K562 treated with DMSO at 1 percent for 12 hours (cell line): ENCODE results near the gene CFL1. TPM values are rescaled to one million over a fixed set of nuclear protein-coding genes. Genes with fewer than 3 reads are reported as not detected.

Experiments used
- total RNA-seq: library from RNA; unstranded; fragments of 300-600 nt; gene quantifications from 2 replicates; pipeline ENCODE4 v1.2.3, GENCODE V29; 2022; ENCODE audit not compliant: insufficient read depth

The CFL1 gene
- 719 and 743 TPM in 2 replicates for total RNA-seq

DNA sequence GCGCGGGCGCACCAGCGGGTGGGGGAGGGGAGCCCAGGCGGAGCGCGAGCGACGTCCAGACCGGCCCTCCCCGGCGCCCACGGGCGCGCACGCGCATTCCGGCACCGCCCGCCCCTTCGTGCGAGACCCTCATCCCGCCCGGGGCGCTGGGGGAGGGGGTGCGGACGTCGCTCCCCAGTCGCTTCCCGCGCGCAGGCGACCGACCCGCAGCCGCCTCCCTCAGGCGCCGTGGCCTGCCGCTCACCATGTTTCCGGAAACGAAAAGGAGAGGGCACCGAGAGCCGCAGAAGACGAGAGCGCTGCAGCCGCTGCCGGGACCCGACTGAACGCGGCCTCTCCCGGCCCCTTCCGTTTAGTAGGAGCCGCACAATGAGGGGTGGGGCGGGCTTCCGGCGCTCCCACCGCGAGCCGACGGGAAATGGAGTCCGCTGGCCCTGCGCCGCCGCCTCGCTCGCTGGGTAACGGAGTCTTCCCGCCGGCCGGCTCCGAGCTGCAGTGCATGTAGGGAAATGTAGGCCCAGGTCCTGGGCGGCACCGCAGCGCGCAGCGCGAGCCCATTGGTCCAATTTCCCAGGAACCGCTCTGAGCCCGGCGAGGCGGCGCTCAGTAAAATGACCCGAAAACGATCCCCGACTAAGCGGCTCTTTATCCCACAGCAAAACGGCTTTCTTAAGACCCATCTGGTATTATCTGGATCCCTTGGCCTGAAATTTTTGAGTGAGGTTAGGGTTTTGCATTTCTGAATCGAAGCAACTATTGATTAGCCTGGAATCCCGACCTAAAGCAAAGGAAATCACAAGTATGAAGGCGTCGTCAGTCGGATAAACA lies at the start of gene CFL1:
TSS of gene CFL1 (minus strand) at position 328 of the 828 bp plus-strand sequence. CDS start at position 247, 81 bp downstream.

DNA sequence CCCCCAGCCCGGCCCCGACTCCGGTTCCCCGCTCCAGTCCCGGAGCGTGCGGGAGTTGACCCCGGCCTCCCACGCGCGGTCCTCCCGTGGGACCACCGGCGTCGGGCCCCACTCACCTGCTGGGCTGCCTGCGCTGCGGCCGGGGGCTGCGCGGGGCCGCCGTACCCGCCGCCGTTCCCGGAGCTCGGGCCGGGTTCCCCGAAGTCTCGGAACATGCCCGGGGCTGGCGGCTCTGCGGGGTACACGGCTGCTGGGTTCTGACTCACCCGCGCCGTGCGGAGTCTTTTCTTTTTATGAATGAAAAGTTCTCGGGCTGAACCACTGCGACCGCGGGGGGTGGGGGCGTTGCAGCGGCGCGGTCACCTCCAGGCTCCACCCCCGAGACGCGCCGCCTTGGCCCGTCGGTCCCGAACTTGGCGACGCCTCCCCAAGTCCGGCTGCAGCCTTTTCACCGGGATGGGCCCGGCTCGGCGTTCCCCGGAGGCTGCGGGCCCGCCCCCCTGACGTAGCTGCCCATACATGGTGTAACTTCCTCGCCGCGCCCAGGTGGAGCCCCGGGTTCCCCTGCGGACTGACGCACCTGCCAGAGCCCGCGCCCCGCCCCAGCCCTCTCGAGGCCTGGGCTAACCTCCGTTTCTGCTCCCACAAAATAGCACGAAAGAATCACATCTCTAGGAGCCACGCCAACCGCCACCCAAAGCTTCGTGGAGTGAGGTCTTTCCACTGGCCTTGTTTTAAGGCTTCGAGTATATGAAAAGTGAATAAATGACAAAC lies 42.3 kb upstream of the CFL1 start, which contains the start of gene FOSL1:
TSS of gene FOSL1 (minus strand) at position 264 of the 774 bp plus-strand sequence. CDS start at position 215, 49 bp downstream.

DNA sequence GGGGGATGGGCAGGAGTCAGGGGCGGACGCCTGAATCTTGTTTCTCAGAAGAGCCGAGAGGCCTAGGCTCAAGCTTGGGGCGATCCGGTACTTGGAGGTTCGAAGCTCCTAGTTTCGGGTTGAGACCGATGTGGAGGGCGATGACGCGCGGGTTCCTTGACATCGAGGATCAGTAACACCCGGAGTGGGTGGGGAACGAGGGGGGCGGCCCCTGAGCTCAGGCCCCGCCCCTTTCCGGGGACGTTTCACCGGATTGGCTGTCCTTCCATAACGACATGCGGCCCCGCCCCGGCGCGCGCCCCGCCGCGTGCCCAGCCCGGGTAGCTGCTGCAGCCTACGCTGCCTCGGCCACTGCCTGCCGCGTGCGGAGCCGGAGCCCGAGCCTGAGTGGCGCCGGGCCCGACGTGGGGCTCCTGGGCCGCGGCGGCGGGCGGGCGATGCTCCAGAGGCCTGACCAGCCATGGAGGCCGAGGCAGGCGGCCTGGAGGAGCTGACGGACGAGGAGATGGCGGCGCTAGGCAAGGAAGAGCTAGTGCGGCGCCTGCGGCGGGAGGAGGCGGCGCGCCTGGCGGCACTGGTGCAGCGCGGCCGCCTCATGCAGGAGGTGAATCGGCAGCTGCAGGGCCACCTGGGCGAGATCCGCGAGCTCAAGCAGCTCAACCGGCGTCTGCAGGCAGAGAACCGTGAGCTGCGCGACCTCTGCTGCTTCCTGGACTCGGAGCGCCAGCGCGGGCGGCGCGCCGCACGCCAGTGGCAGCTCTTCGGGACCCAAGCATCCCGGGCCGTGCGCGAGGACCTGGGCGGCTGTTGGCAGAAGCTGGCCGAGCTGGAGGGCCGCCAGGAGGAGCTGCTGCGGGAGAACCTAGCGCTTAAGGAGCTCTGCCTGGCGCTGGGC lies 32.6 kb upstream of the CFL1 start, which contains the start of gene CCDC85B:
TSS of gene CCDC85B (plus strand) at position 350 of the 895 bp plus-strand sequence. CDS start at position 461, 111 bp downstream.

DNA sequence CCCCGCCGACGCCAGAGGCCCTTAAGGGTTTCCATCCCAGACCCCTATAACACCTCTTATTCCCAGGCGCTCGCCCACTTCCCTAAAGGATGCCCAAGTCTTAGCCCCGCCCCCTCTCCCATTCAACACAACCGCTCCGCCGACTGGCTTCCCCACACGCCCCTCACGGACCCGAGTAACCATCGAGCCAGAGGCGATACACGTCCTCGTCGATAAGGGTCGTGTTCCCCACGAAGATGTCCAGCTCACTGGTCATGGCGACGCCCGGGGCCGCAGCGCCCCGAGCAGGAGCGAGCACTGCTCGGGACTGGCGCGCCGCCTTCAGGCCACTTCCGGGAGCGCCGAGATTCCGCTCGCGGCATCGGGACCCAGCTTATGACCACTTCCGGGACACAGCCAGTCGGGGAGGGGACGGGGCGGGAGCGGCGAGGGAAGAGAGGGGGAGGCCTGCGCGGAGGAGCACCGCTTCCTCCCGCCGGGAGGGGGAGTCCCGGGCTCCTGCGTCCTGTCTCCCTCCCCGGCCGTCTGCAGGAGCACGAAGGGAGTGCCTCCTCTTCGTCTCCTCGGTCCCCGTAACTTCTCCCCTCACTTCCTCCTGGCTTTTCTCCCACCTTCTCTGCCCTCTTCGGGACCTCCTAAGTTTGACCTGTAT lies 30.3 kb upstream of the CFL1 start, which contains the start of gene FIBP:
TSS of gene FIBP (minus strand) at position 309 of the 652 bp plus-strand sequence. CDS start at position 256, 53 bp downstream.

DNA sequence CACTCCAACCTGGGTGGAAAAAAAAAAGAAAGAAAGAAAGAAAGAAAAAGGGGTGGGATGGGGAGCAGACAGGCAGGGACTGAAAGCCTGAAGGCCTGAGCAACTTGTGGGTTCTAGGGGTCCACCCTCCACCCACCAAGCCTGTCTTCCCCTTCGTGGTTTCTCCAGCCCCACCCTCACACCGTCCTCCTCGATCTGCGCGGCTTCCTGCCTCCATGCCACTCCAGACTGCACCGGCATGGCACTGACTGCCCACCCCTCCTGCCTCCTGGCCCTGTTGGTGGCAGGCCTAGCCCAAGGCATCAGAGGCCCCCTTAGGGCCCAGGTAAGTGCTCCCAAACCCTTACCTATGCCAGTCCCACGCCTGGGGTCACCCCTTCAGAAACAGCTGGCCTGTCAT lies 21.6 kb upstream of the CFL1 start, which contains the start of gene CTSW:
TSS of gene CTSW (plus strand) at position 221 of the 400 bp plus-strand sequence. CDS start at position 239, 18 bp downstream.

DNA sequence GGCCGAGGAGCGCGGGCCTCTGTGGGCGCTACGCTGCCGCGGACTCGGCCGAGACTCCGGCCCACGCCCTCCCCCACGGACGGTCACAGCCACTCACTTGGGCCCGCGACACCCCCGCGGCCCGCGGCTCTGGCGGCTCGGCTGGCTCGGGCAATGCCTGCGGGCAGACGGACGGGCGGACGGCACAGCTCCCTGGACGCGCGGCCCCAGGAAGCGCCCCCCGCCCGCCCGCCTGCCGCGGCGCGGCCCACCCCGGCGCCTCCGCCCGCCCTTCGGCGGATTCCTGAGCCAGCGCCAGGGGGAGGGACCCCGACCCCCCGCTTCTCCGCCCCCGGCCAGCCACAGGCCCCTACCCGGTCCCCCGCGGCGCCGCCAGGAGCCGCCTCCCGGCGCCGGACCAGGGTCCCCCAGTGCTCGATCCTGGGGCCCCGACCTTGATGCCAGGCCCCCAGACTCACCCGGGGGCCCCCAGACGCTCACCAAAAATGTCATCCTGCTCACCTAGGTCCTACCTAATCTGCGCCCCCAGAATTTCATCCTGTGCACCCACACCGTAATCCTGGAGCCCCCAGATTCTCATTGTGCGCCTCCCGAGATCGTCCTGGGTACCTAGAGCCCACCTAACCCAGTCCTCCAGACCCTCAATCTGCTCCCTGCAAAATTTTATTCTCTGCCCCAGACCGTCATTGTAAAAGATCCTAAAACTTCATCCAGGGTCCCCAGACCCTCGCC lies 14.8 kb upstream of the CFL1 start, which contains the start of gene EFEMP2:
TSS of gene EFEMP2 (minus strand) at position 215 of the 732 bp plus-strand sequence. CDS start 446 bp downstream, outside the sequence.

DNA sequence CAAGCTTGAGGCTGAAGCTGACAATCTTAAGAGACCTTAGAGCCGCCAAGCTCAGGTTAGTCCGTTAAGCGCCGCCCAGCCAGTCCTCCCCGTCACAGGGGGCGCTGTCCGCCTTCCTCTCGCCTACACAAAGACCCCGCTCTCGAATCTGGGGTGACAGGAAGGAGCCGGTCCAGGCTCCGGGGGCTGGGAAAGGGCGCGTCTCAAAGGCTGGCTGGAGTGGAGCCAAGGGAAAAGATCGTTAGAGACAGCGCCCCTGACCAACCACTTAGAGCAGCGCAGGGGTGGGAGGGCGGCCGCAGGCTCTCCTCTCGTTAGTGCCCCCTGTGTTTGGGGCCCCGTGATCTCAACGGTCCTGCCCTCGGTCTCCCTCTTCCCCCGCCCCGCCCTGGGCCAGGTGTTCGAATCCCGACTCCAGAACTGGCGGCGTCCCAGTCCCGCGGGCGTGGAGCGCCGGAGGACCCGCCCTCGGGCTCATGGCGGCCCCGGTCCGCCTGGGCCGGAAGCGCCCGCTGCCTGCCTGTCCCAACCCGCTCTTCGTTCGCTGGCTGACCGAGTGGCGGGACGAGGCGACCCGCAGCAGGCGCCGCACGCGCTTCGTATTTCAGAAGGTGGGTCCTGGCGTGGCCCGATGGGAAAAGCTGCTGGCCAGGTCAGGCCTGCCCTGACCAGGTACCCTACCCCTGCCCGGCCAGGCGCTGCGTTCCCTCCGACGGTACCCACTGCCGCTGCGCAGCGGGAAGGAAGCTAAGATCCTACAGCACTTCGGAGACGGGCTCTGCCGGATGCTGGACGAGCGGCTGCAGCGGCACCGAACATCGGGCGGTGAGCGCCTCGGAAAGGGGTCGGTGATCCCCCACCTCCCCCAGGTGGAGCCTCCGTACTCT lies 2.5 kb upstream of the CFL1 start, which contains the start of gene MUS81:
TSS of gene MUS81 (plus strand) at position 156 of the 887 bp plus-strand sequence. CDS start at position 477, 321 bp downstream.

DNA sequence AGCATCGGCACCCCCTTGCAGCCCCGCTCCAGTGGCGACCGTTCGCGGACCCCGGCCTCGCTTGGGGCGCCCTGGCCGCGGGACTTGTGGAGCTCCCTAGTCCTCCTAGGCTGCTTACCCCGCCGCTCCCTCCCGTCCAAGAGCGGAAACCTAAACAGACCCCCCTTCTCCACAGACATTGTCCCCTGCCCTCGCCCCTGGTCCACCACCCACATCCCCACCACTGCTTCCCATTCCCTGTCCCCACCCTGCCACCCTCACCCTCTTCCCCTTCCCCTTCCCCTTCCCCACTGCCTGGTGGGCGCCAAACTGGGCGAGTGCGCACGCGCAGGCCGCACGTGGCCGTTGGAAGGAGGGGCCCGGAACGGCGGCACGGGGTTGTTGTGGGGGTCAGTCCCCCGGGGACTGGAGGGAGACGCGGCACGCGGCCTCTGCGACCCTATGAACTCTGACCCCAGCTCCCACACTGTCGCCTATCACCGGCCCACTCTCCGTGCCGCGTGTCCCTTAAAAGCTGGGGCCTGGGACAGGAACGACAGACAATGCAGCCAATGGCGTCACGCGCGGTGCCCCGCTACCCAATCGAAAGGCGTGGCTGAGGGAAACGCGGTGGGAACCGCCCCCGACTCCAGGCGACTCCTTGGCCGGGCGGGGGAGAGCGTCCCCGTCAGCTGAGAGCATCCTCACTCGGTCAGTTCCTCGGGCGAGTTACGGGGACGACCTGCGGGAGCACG lies 24.5 kb downstream of the CFL1 start, which contains the start of gene SNX32:
TSS of gene SNX32 (plus strand) at position 667 of the 734 bp plus-strand sequence. CDS start 103 bp downstream, outside the sequence.

Other genes with a start within 250 kb of the CFL1 start
- 58.8 and 67.8 TPM in 2 replicates for gene MAP3K11, start 244.0 kb downstream of the CFL1 start, total RNA-seq
- gene PCNX3, start 242.4 kb downstream of the CFL1 start, total RNA-seq, result 29.9 and 49.8 TPM in 2 replicates
- 53.3 and 65.6 TPM in 2 replicates for gene SIPA1, start 220.1 kb downstream of the CFL1 start, total RNA-seq
- gene RELA, start 195.3 kb downstream of the CFL1 start, total RNA-seq, result 40.4 and 85.8 TPM in 2 replicates
- 34.6 and 39.5 TPM in 2 replicates for gene KAT5, start 145.9 kb downstream of the CFL1 start, total RNA-seq
- 31.8 and 55.6 TPM in 2 replicates for gene RNASEH2C, start 137.4 kb downstream of the CFL1 start, total RNA-seq
- gene AP5B1, start 77.2 kb downstream of the CFL1 start, total RNA-seq, result 16.1 and 36.7 TPM in 2 replicates
- not detected in 2 replicates for gene OVOL1, start 71.1 kb downstream of the CFL1 start, total RNA-seq
- gene SNX32, start 24.2 kb downstream of the CFL1 start, total RNA-seq, result not detected in 2 replicates
- 62.2 and 65.7 TPM in 2 replicates for gene MUS81, start 2.3 kb upstream of the CFL1 start, total RNA-seq
- 1.3 TPM in 1 of 2 replicates, not detected in the other for gene EFEMP2, start 14.6 kb upstream of the CFL1 start, total RNA-seq
- gene CTSW, start 21.7 kb upstream of the CFL1 start, total RNA-seq, result 0.74 TPM in 1 of 2 replicates, not detected in the other
- 69.0 and 70.0 TPM in 2 replicates for gene FIBP, start 30.3 kb upstream of the CFL1 start, total RNA-seq
- 33.9 and 65.5 TPM in 2 replicates for gene CCDC85B, start 32.5 kb upstream of the CFL1 start, total RNA-seq
- gene FOSL1, start 42.2 kb upstream of the CFL1 start, total RNA-seq, result 5.8 and 9.3 TPM in 2 replicates
- gene C11orf68, start 60.9 kb upstream of the CFL1 start, total RNA-seq, result 44.6 and 55.1 TPM in 2 replicates
- gene DRAP1, start 61.2 kb upstream of the CFL1 start, total RNA-seq, result 134 and 154 TPM in 2 replicates
- gene TSGA10IP, start 87.3 kb upstream of the CFL1 start, total RNA-seq, result not detected in 2 replicates
- 31.9 and 78.2 TPM in 2 replicates for gene SART1, start 103.6 kb upstream of the CFL1 start, total RNA-seq
- 17.4 and 44.8 TPM in 2 replicates for gene EIF1AD, start 144.0 kb upstream of the CFL1 start, total RNA-seq
- 177 and 202 TPM in 2 replicates for gene BANF1, start 144.3 kb upstream of the CFL1 start, total RNA-seq
- not detected in 2 replicates for gene CST6, start 153.8 kb upstream of the CFL1 start, total RNA-seq
- 2.1 TPM in 1 of 2 replicates, not detected in the other for gene CATSPER1, start 168.3 kb upstream of the CFL1 start, total RNA-seq
- gene GAL3ST3, start 191.0 kb upstream of the CFL1 start, total RNA-seq, result not detected in 2 replicates
- 184 and 273 TPM in 2 replicates for gene SF3B2, start 194.2 kb upstream of the CFL1 start, total RNA-seq
- gene PACS1, start 212.1 kb upstream of the CFL1 start, total RNA-seq, result 13.4 and 34.4 TPM in 2 replicates